ENCODE results near the gene IWS1. TPM values are rescaled to one million over a fixed set of nuclear protein-coding genes. Genes with fewer than 3 reads are reported as not detected.

The IWS1 gene
- total and polyA plus RNA-seq, 12 donors: 37.4 to 64.8 (median 46.4) TPM

- DNase-seq: peak in 1 of 2 donors; percentile 43
- H3K4me1 ChIP-seq: peaks cover 11 to 73% (median 51%) of the 10 kb centered on the region in 9 donors
- peaks cover 0 to 68% (median 0%) of the 10 kb centered on the region in 9 donors for H3K36me3 ChIP-seq
- no peak overlapping the region for H3K4me3 ChIP-seq
- peak; percentile 37 to 87 (median 62) for ATAC-seq
- no peaks in the 10 kb centered on the region for H3K9me3 ChIP-seq
- H3K27me3 ChIP-seq: no peaks in the 10 kb centered on the region
- no peak for TF ChIP-seq CTCF (IDR thresholded peaks at IDR 0.05)
- 79 to 84% methylated on average over 13 of the region's 13 CpGs for WGBS, 2 donors
- peak overlapping the region in 9 of 10 donors; percentile 38 to 82 (median 72) for H3K27ac ChIP-seq
- intact Hi-C loops (cut with DNase I): loop anchor here in 1 of 10 donors (10.0 kb wide), 1 partner anchor 160 kb away; the partner anchor contains the start of gene LIMS2
Measured at GRCh38 chr2:127514485-127514884, 11.8 kb downstream of the IWS1 start.

GRCh38 chr2:127514076-127514475, 12.2 kb downstream of the IWS1 start:
- Histone ChIP-seq H3K36me3 (peaks cover 0 to 66% (median 0%) of the 10 kb centered on the region in 9 donors), H3K4me3 (no peak overlapping the region), H3K9me3 (no peaks in the 10 kb centered on the region), H3K27me3 (no peaks in the 10 kb centered on the region), H3K4me1 (peaks cover 11 to 77% (median 56%) of the 10 kb centered on the region in 9 donors), H3K27ac (peak overlapping the region in 8 of 10 donors; percentile 38 to 82 (median 75))
- intact Hi-C loops (cut with DNase I): loop anchor here in 1 of 10 donors (10.0 kb wide), 1 partner anchor 161 kb away; the partner anchor contains the start of gene LIMS2
- no peak for DNase-seq
- TF ChIP-seq CTCF (IDR thresholded peaks at IDR 0.05): no peak
- peak in 1 of 8 donors; percentile 1 for ATAC-seq
- 72 to 73% methylated on average over 10 of the region's 10 CpGs for WGBS, 2 donors

- no peak for DNase-seq
- Histone ChIP-seq H3K9me3 (no peaks in the 10 kb centered on the region), H3K4me1 (peaks cover 16 to 89% (median 73%) of the 10 kb centered on the region in 9 donors), H3K4me3 (no peak overlapping the region), H3K36me3 (peaks cover 0 to 49% (median 0%) of the 10 kb centered on the region in 9 donors), H3K27me3 (no peaks in the 10 kb centered on the region), H3K27ac (peak overlapping the region in 3 of 10 donors; percentile 1 to 50 (median 5))
- no peak for TF ChIP-seq CTCF (IDR thresholded peaks at IDR 0.05)
- 77 to 82% methylated on average over 4 of the region's 4 CpGs for WGBS, 2 donors
- ATAC-seq: no peak
- intact Hi-C loops (cut with DNase I): loop anchor here in 1 of 10 donors (10.0 kb wide), 1 partner anchor 162 kb away; the partner anchor contains the start of gene LIMS2
Measured at GRCh38 chr2:127512362-127512761, 13.9 kb downstream of the IWS1 start.

- DNase-seq: no peak
- intact Hi-C loops (cut with DNase I): loop anchor here in 1 of 10 donors (10.0 kb wide), 1 partner anchor 163 kb away; the partner anchor contains the start of gene LIMS2
- Histone ChIP-seq H3K4me3 (no peak overlapping the region), H3K9me3 (no peaks in the 10 kb centered on the region), H3K36me3 (peaks cover 0 to 44% (median 0%) of the 10 kb centered on the region in 9 donors), H3K27ac (peak overlapping the region in 3 of 10 donors; percentile 1 to 50 (median 5)), H3K4me1 (peaks cover 16 to 89% (median 77%) of the 10 kb centered on the region in 9 donors), H3K27me3 (no peaks in the 10 kb centered on the region)
- no peak for ATAC-seq
- 53 to 56% methylated on average over 1 of the region's 1 CpG for WGBS, 2 donors
- no peak for TF ChIP-seq CTCF (IDR thresholded peaks at IDR 0.05)
Measured at GRCh38 chr2:127511917-127512316, 14.4 kb downstream of the IWS1 start.

All from heart right ventricle (tissue), 16 donors.